Activated effector memory CD4-positive, alpha-beta T cell treated with anti-CD3 and anti-CD28 coated beads, Interleukin-2, amount 50 U/mL, for 16 hours (primary cell): ENCODE measurements around the gene CHRNB2.

Source experiments
- DNase-seq: peaks from one replicate; pipeline ENCODE4 v3.0.0-alpha.2; 2020

The CHRNB2 gene

GRCh38 chr1:154553056-154554030, 14.2 kb upstream of the CHRNB2 start:
- no peak for DNase-seq

- no peak for DNase-seq
Observed at GRCh38 chr1:154556422-154556821, 11.2 kb upstream of the CHRNB2 start.

GRCh38 chr1:154557248-154557938, 10.2 kb upstream of the CHRNB2 start:
- DNase-seq = no peak

GRCh38 chr1:154557939-154558719, 9.4 kb upstream of the CHRNB2 start, which contains the start of gene UBE2Q1:
Gene UBE2Q1 (minus strand): TSS chr1:154558662. CDS start chr1:154558553, 109 bp downstream.
- peak; percentile 78 for DNase-seq

- DNase-seq = peak; percentile 100
Observed at GRCh38 chr1:154558720-154559465, 8.7 kb upstream of the CHRNB2 start.

GRCh38 chr1:154559466-154560044, 8.0 kb upstream of the CHRNB2 start:
- peak; percentile 93 for DNase-seq

- no peak for DNase-seq
Observed at GRCh38 chr1:154565876-154566275, 1.7 kb upstream of the CHRNB2 start.

- no peak for DNase-seq
Observed at GRCh38 chr1:154568157-154568815, 708 bp downstream of the CHRNB2 start.

GRCh38 chr1:154571244-154571963, 3.8 kb downstream of the CHRNB2 start:
- DNase-seq = no peak

- DNase-seq = no peak
Observed at GRCh38 chr1:154571964-154572288, 4.3 kb downstream of the CHRNB2 start.

- DNase-seq = no peak
Observed at GRCh38 chr1:154572468-154573167, 5.0 kb downstream of the CHRNB2 start.

- no peak for DNase-seq
Observed at GRCh38 chr1:154573168-154573510, 5.6 kb downstream of the CHRNB2 start.

GRCh38 chr1:154574716-154575115, 7.1 kb downstream of the CHRNB2 start:
- DNase-seq = no peak

GRCh38 chr1:154575147-154575927, 7.8 kb downstream of the CHRNB2 start:
- no peak for DNase-seq

GRCh38 chr1:154575951-154576566, 8.5 kb downstream of the CHRNB2 start:
- DNase-seq = no peak

GRCh38 chr1:154577346-154578057, 9.9 kb downstream of the CHRNB2 start:
- DNase-seq = no peak

- DNase-seq = no peak
Observed at GRCh38 chr1:154578058-154578418, 10.5 kb downstream of the CHRNB2 start.

GRCh38 chr1:154579374-154579773, 11.8 kb downstream of the CHRNB2 start:
- DNase-seq = no peak
